Astrocyte (in vitro differentiated cells and primary cell): ENCODE measurements around the gene GRIN3B.

Source experiments
- CTCF ChIP-seq: IDR thresholded peaks from 2 replicates; pipeline ENCODE4 v1.5.1; 2011; ENCODE audit warnings: low read depth, mild to moderate bottlenecking, inconsistent platforms, low read length, moderate library complexity; ENCODE audit not compliant: insufficient read depth
- EZH2 ChIP-seq: IDR thresholded peaks from 2 replicates; pipeline ENCODE4 v1.6.1; 2012; ENCODE audit warnings: mild to moderate bottlenecking, low read length, inconsistent platforms; ENCODE audit not compliant: insufficient read depth

- no peak for TF ChIP-seq CTCF
- TF ChIP-seq EZH2, result no peak
Measured at GRCh38 chr19:1004204-1004802, 4.1 kb downstream of the GRIN3B start.
